H9 (cell line): ENCODE results near the gene NPDC1. TPM values are rescaled to one million over a fixed set of nuclear protein-coding genes. Genes with fewer than 3 reads are reported as not detected.

Source experiments
- DNase-seq: peaks from one replicate; pipeline ENCODE4 v3.0.0-alpha.2; 2017
- H2AFZ ChIP-seq: one replicate; pipeline ENCODE4 v1.6.1; 2013; ENCODE audit warnings: mild to moderate bottlenecking, low read length, control low read depth, moderate library complexity
- H2AK5ac ChIP-seq: 2 replicates; pipeline ENCODE4 v1.6.1; 2013; ENCODE audit warnings: low read length, control low read depth, mixed read lengths; ENCODE audit not compliant: insufficient read length
- H2BK120ac ChIP-seq: one replicate; pipeline ENCODE4 v1.6.1; 2013; ENCODE audit warnings: low read depth, mild to moderate bottlenecking, low read length, control low read depth, inconsistent platforms; ENCODE audit not compliant: poor library complexity, severe bottlenecking
- H2BK12ac ChIP-seq: 2 replicates; pipeline ENCODE4 v1.6.1; 2013; ENCODE audit warnings: low read length, control low read depth, mixed read lengths, low read depth; ENCODE audit not compliant: insufficient read length
- H2BK15ac ChIP-seq: 2 replicates; pipeline ENCODE4 v1.6.1; 2013; ENCODE audit warnings: low read depth, low read length, control low read depth
- H2BK20ac ChIP-seq: one replicate; pipeline ENCODE4 v1.6.1; 2013; ENCODE audit warnings: low read depth, mild to moderate bottlenecking, low read length, control low read depth, inconsistent platforms; ENCODE audit not compliant: poor library complexity, severe bottlenecking
- H2BK5ac ChIP-seq: 2 replicates; pipeline ENCODE4 v1.6.1; 2013; ENCODE audit warnings: low read length, control low read depth, mixed read lengths; ENCODE audit not compliant: insufficient read length
- H3K14ac ChIP-seq: 2 replicates; pipeline ENCODE4 v1.6.1; 2013; ENCODE audit warnings: low read length, control low read depth; ENCODE audit not compliant: insufficient read depth
- H3K18ac ChIP-seq: 2 replicates; pipeline ENCODE4 v1.6.1; 2013; ENCODE audit warnings: low read depth, mild to moderate bottlenecking, mixed read lengths, low read length, control low read depth; ENCODE audit not compliant: insufficient read length
- H3K23ac ChIP-seq: 2 replicates; pipeline ENCODE4 v1.6.1; 2013; ENCODE audit warnings: low read length, control low read depth, mixed read lengths, low read depth; ENCODE audit not compliant: insufficient read length
- H3K23me2 ChIP-seq: 2 replicates; pipeline ENCODE4 v1.6.1; 2013; ENCODE audit warnings: low read depth, mild to moderate bottlenecking, mixed read lengths, low read length, control low read depth; ENCODE audit not compliant: insufficient read length, poor library complexity, severe bottlenecking
- H3K27ac ChIP-seq: 2 replicates; pipeline ENCODE4 v1.5.1; 2013; ENCODE audit warnings: low read length, control low read depth, mixed read lengths, low read depth; ENCODE audit not compliant: insufficient read length
- H3K27me3 ChIP-seq: 2 replicates; pipeline ENCODE4 v1.6.1; 2013; ENCODE audit warnings: low read length, control low read depth, inconsistent platforms; ENCODE audit not compliant: insufficient read depth
- H3K4ac ChIP-seq: 2 replicates; pipeline ENCODE4 v1.6.1; 2013; ENCODE audit warnings: low read depth, mild to moderate bottlenecking, control low read depth, inconsistent platforms, low read length, moderate library complexity
- H3K4me1 ChIP-seq: 2 replicates; pipeline ENCODE4 v1.6.1; 2013; ENCODE audit warnings: low read length, control low read depth, inconsistent platforms; ENCODE audit not compliant: insufficient read depth
- H3K4me2 ChIP-seq: 2 replicates; pipeline ENCODE4 v1.6.1; 2013; ENCODE audit warnings: low read length, control low read depth, mixed read lengths; ENCODE audit not compliant: insufficient read length, insufficient read depth
- H3K56ac ChIP-seq: 2 replicates; pipeline ENCODE4 v1.6.1; 2013; ENCODE audit warnings: low read depth, mild to moderate bottlenecking, mixed read lengths, low read length, control low read depth; ENCODE audit not compliant: insufficient read length
- H3K79me1 ChIP-seq: 2 replicates; pipeline ENCODE4 v1.6.1; 2013; ENCODE audit warnings: low read depth, mild to moderate bottlenecking, moderate library complexity, low read length, control low read depth, inconsistent platforms; ENCODE audit not compliant: insufficient read depth, poor library complexity, severe bottlenecking
- H3K79me2 ChIP-seq: 2 replicates; pipeline ENCODE4 v1.6.1; 2013; ENCODE audit warnings: low read length, control low read depth, inconsistent platforms; ENCODE audit not compliant: insufficient read depth
- H3K9ac ChIP-seq: 2 replicates; pipeline ENCODE4 v1.6.1; 2013; ENCODE audit warnings: low read length, control low read depth, mixed read lengths; ENCODE audit not compliant: insufficient read length; ENCODE audit errors: extremely low read depth
- H3K9me3 ChIP-seq: one replicate; pipeline ENCODE4 v1.6.1; 2013; ENCODE audit warnings: low read depth, low read length, inconsistent platforms; ENCODE audit not compliant: control insufficient read depth
- H3T11ph ChIP-seq: one replicate; pipeline ENCODE4 v1.6.1; 2013; ENCODE audit warnings: mild to moderate bottlenecking, low read length, control low read depth, inconsistent platforms
- H4K20me1 ChIP-seq: one replicate; pipeline ENCODE4 v1.6.1; 2013; ENCODE audit not compliant: control insufficient read depth, insufficient read length, insufficient read depth
- H4K5ac ChIP-seq: 2 replicates; pipeline ENCODE4 v1.6.1; 2013; ENCODE audit warnings: low read depth, mild to moderate bottlenecking, mixed read lengths, low read length, control low read depth; ENCODE audit not compliant: insufficient read length
- H4K8ac ChIP-seq: replicated peaks from 2 replicates; pipeline ENCODE4 v1.6.1; 2013; ENCODE audit warnings: low read length, control low read depth, mixed read lengths, low read depth; ENCODE audit not compliant: insufficient read length
- H4K91ac ChIP-seq: 2 replicates; pipeline ENCODE4 v1.6.1; 2013; ENCODE audit warnings: low read depth, mild to moderate bottlenecking, moderate library complexity, mixed read lengths, low read length, control low read depth; ENCODE audit not compliant: insufficient read length
- H3K27ac Mint-ChIP-seq, 3 experiments: 2 replicates in 2 of 3; 3 replicates in 1 of 3; pipeline ENCODE4 v1.8.0; 2020 to 2021; ENCODE audit warnings: mixed read lengths in 3 of 3, mild to moderate bottlenecking in 1 of 3, moderate library complexity in 1 of 3
- H3K27me3 Mint-ChIP-seq: 2 replicates; pipeline ENCODE4 v1.8.0; 2021; ENCODE audit warnings: low read depth, mild to moderate bottlenecking, moderate library complexity, mixed read lengths
- H3K36me3 Mint-ChIP-seq, 3 experiments: 2 replicates in 2 of 3; 3 replicates in 1 of 3; pipeline ENCODE4 v1.8.0; 2020 to 2021; ENCODE audit warnings: low read depth in 3 of 3, mixed read lengths in 3 of 3; ENCODE audit not compliant: insufficient read depth in 1 of 3
- H3K4me1 Mint-ChIP-seq, 2 experiments: 2 replicates each; pipeline ENCODE4 v1.8.0; 2020; ENCODE audit warnings: mixed read lengths in 2 of 2
- H3K4me3 Mint-ChIP-seq, 2 experiments: 2 replicates in 1 of 2; 3 replicates in 1 of 2; pipeline ENCODE4 v1.8.0; 2020 to 2021; ENCODE audit warnings: mild to moderate bottlenecking in 2 of 2, mixed read lengths in 2 of 2, moderate library complexity in 1 of 2
- H3K9me3 Mint-ChIP-seq, 2 experiments: 2 replicates in 1 of 2; 3 replicates in 1 of 2; pipeline ENCODE4 v1.8.0; 2020; ENCODE audit warnings: mild to moderate bottlenecking in 2 of 2, mixed read lengths in 2 of 2, moderate library complexity in 1 of 2
- WGBS: extraction: QIAGEN DNeasy Blood & Tissue Kit; methylation state at CpG from one replicate; pipeline ENCODE4 v1.1.7; 2013; ENCODE audit warnings: missing lambda C conversion rate, low lambda C conversion rate, mixed read lengths; ENCODE audit not compliant: insufficient read length; ENCODE audit errors: extremely low coverage; 5-methylcytosine and 5-hydroxymethylcytosine counted together
- total RNA-seq: library from RNA; stranded (reverse); gene quantifications from 2 replicates; pipeline ENCODE4 v1.2.1, GENCODE V29; 2021
- TF ChIP-seq, protein P1 (sequence below): fragments of 200-600 bp; sonication (generic); conservative IDR thresholded peaks from 3 replicates; pipeline ENCODE4 v1.8.0; 2021; ENCODE audit warnings: antibody characterized with exemption, mild to moderate bottlenecking

Gene NPDC1
- total RNA-seq, 1 experiment from 2014 or later, result 57.6 TPM

DNA sequence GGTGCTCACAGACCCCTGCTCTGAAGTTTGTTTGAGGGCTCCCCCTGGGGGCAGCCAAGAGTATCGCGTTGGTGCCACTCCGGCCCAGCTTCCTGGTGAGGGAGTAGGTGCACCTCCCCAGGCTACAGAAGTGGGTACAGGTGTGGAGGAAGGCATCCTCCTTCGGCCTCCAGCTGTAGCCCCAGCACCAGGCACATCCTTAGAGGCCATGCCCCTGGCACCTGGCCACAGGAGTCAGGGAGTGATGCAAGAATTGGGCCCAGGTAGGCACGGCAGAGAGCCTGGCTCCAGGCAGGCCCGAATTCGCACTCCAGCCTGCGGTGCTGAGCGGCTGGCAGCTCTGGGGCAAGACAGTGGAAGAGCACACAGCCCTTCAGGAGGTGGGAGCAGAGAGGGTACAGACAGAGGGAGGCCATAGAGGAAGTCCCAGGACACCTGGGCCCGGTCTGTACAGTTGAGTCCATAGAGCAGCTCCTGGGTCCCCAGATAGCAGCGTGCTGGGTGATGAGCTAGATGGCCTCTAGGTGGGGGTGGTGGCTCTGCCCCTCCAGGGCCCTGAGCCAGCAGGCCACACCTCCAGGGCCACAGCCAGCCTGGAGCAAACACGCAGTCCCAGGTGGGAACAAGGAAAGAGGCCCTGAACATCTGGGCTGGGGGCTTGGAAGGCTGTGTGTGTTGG is 22.0 kb upstream of the NPDC1 start:
- H3K9ac ChIP-seq, result no peak overlapping the region
- no CpG with 5 or more reads among the region's 12 CpGs for WGBS
- H3K4me1 Mint-ChIP-seq, result peaks cover 13 to 25% of the 10 kb centered on the region in 2 experiments

More for the DNA sequence above, 22.0 kb upstream of the NPDC1 start:
- Histone ChIP-seq H2BK120ac (no peak overlapping the region), H3K14ac (no peak overlapping the region), H2BK12ac (no peak overlapping the region), H3K27me3 (no peaks in the 10 kb centered on the region), H3K27ac (no peak overlapping the region), H3K79me2 (no peaks in the 10 kb centered on the region), H4K91ac (no peak overlapping the region), H4K5ac (no peak overlapping the region), H4K8ac (no peak overlapping the region), H3K79me1 (no peaks in the 10 kb centered on the region), H2BK15ac (no peak overlapping the region), H2AFZ (no peak overlapping the region), H3K23ac (no peak overlapping the region), H3K56ac (no peak overlapping the region), H2BK20ac (no peak overlapping the region), H2AK5ac (no peak overlapping the region), H2BK5ac (no peak overlapping the region), H3K23me2 (no peaks in the 10 kb centered on the region), H3K18ac (no peak overlapping the region), H3K4ac (no peak overlapping the region), H3K9me3 (no peaks in the 10 kb centered on the region), H4K20me1 (peaks cover 4% of the 10 kb centered on the region), H3K4me1 (peaks cover 5% of the 10 kb centered on the region; the same call in 1 of the 2 replicates), H3T11ph (no peak overlapping the region), H3K4me2 (no peak overlapping the region)
- Mint-ChIP-seq H3K4me3 (peak overlapping the region; percentile 46 to 73; a peak in 4 of 5 replicates), H3K36me3 (peaks cover 0 to 5% (median 4%) of the 10 kb centered on the region in 3 experiments; a peak in 4 of 7 replicates), H3K27ac (0 out of 7 replicates have a peak overlapping the region, but pooled peaks of 1 of the 3 experiments have one; percentile 25), H3K9me3 (no peaks in the 10 kb centered on the region), H3K27me3 (peaks cover 1% of the 10 kb centered on the region; the same call in 1 of the 2 replicates)
- DNase-seq, result peak; percentile 92
- TF ChIP-seq, protein P1, sequence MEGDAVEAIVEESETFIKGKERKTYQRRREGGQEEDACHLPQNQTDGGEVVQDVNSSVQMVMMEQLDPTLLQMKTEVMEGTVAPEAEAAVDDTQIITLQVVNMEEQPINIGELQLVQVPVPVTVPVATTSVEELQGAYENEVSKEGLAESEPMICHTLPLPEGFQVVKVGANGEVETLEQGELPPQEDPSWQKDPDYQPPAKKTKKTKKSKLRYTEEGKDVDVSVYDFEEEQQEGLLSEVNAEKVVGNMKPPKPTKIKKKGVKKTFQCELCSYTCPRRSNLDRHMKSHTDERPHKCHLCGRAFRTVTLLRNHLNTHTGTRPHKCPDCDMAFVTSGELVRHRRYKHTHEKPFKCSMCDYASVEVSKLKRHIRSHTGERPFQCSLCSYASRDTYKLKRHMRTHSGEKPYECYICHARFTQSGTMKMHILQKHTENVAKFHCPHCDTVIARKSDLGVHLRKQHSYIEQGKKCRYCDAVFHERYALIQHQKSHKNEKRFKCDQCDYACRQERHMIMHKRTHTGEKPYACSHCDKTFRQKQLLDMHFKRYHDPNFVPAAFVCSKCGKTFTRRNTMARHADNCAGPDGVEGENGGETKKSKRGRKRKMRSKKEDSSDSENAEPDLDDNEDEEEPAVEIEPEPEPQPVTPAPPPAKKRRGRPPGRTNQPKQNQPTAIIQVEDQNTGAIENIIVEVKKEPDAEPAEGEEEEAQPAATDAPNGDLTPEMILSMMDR, result peak; percentile 73
